Fibroblast of lung (primary cell): ENCODE results near the gene COQ3. TPM values are rescaled to one million over a fixed set of nuclear protein-coding genes. Genes with fewer than 3 reads are reported as not detected.

Source experiments
- DNase-seq, 2 donors: peaks; one replicate each; pipeline versions ENCODE4 v3.0.0 to v3.0.0-alpha.2; 2010; ENCODE audit warnings: low read depth in 2 of 2
- H2AFZ ChIP-seq: 2 replicates; pipeline ENCODE4 v1.5.1; 2012; ENCODE audit warnings: low read length, control low read depth, inconsistent platforms
- H3K27ac ChIP-seq: 2 replicates; pipeline ENCODE4 v1.5.1; 2011; ENCODE audit warnings: low read length, control low read depth; ENCODE audit not compliant: insufficient read depth
- H3K27me3 ChIP-seq: 2 replicates; pipeline ENCODE4 v1.5.1; 2011; ENCODE audit warnings: mild to moderate bottlenecking, low read length; ENCODE audit not compliant: control insufficient read depth, insufficient read depth
- H3K36me3 ChIP-seq: 2 replicates; pipeline ENCODE4 v1.5.1; 2011; ENCODE audit warnings: low read length; ENCODE audit not compliant: control insufficient read depth, insufficient read depth
- H3K4me1 ChIP-seq: 2 replicates; pipeline ENCODE4 v1.5.1; 2011; ENCODE audit warnings: low read length; ENCODE audit not compliant: control insufficient read depth, insufficient read depth; ENCODE audit errors: extremely low read depth
- H3K4me2 ChIP-seq: 2 replicates; pipeline ENCODE4 v1.5.1; 2011; ENCODE audit warnings: low read length, control low read depth; ENCODE audit not compliant: insufficient read depth; ENCODE audit errors: extremely low read depth
- H3K4me3 ChIP-seq, 4 experiments: fragments of 200-600 bp in 1 of 4; sonication (generic) in 1 of 4; replicated peaks in 1 of 4; 2 replicates each; pipeline ENCODE4 v1.5.1; 2011 to 2016; ENCODE audit warnings: low read length in 4 of 4, low read depth in 3 of 4, mild to moderate bottlenecking in 3 of 4, control low read depth in 2 of 4, inconsistent platforms in 1 of 4, mixed read lengths in 1 of 4; ENCODE audit not compliant: insufficient read depth in 1 of 4; ENCODE audit errors: control extremely low read depth in 1 of 4
- H3K79me2 ChIP-seq: 2 replicates; pipeline ENCODE4 v1.5.1; 2012; ENCODE audit warnings: mild to moderate bottlenecking, low read length, inconsistent platforms; ENCODE audit not compliant: control insufficient read depth, insufficient read depth
- H3K9ac ChIP-seq: 2 replicates; pipeline ENCODE4 v1.5.1; 2011; ENCODE audit warnings: mild to moderate bottlenecking, low read length, control low read depth; ENCODE audit not compliant: insufficient read depth
- H3K9me3 ChIP-seq: 2 replicates; pipeline ENCODE4 v1.5.1; 2012; ENCODE audit warnings: low read depth, low read length; ENCODE audit not compliant: control insufficient read depth, insufficient read depth
- H4K20me1 ChIP-seq: 2 replicates; pipeline ENCODE4 v1.5.1; 2011; ENCODE audit warnings: low read length; ENCODE audit not compliant: control insufficient read depth, insufficient read depth; ENCODE audit errors: extremely low read depth
- EZH2 ChIP-seq: IDR thresholded peaks from 2 replicates; pipeline ENCODE4 v1.5.1; 2012; ENCODE audit warnings: low read length, control low read depth, mild to moderate bottlenecking; ENCODE audit errors: missing control alignments
- polyA plus RNA-seq, 2 donors: library from polyadenylated mRNA; depleted of rRNA in 1 of 2; stranded (reverse) in 1 of 2; unstranded in 1 of 2; fragments of >200 nt; gene quantifications; 2 replicates each; pipeline ENCODE4 v1.2.1, GENCODE V29; 2011 to 2012; ENCODE audit warnings: missing spikeins in 1 of 2
- total RNA-seq: library from RNA; depleted of rRNA; stranded (reverse); fragments of >200 nt; gene quantifications from 2 replicates; pipeline ENCODE4 v1.2.1, GENCODE V29; 2014
- TF ChIP-seq, protein P1 (sequence below), 2 donors: IDR thresholded peaks in 1 of 2; conservative IDR thresholded peaks in 1 of 2; 1 replicate in 1 of 2; 2 replicates in 1 of 2; pipeline ENCODE4 v1.5.1; 2011 to 2012; ENCODE audit warnings: low read length in 2 of 2, control low read depth in 1 of 2, inconsistent platforms in 1 of 2, low read depth in 1 of 2, mild to moderate bottlenecking in 1 of 2

COQ3 gene
- total and polyA plus RNA-seq, 2 donors (not counting 1 experiment from before 2014, with no cell fraction given) = 5.3 to 13.3 TPM

- Histone ChIP-seq H3K79me2 (no peaks in the 10 kb centered on the region), H3K9ac (no peak overlapping the region), H2AFZ (no peak overlapping the region), H3K36me3 (no peaks in the 10 kb centered on the region), H3K9me3 (no peaks in the 10 kb centered on the region), H3K27me3 (no peaks in the 10 kb centered on the region), H3K4me1 (no peaks in the 10 kb centered on the region), H3K4me2 (no peak overlapping the region), H4K20me1 (no peaks in the 10 kb centered on the region), H3K27ac (no peak overlapping the region), H3K4me3 (no peak overlapping the region)
- TF ChIP-seq, protein P1, sequence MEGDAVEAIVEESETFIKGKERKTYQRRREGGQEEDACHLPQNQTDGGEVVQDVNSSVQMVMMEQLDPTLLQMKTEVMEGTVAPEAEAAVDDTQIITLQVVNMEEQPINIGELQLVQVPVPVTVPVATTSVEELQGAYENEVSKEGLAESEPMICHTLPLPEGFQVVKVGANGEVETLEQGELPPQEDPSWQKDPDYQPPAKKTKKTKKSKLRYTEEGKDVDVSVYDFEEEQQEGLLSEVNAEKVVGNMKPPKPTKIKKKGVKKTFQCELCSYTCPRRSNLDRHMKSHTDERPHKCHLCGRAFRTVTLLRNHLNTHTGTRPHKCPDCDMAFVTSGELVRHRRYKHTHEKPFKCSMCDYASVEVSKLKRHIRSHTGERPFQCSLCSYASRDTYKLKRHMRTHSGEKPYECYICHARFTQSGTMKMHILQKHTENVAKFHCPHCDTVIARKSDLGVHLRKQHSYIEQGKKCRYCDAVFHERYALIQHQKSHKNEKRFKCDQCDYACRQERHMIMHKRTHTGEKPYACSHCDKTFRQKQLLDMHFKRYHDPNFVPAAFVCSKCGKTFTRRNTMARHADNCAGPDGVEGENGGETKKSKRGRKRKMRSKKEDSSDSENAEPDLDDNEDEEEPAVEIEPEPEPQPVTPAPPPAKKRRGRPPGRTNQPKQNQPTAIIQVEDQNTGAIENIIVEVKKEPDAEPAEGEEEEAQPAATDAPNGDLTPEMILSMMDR (conservative IDR thresholded peaks at IDR 0.05 in 1 of 2, IDR thresholded peaks at IDR 0.05 in 1 of 2; ENCODE audit: low read depth in 1 of 2, low read length in 2 of 2) = no peak
- TF ChIP-seq EZH2 = no peak
- DNase-seq = peak in 1 of 2 donors; percentile 22
Measured at GRCh38 chr6:99384507-99384906, 9.5 kb downstream of the COQ3 start.

DNA sequence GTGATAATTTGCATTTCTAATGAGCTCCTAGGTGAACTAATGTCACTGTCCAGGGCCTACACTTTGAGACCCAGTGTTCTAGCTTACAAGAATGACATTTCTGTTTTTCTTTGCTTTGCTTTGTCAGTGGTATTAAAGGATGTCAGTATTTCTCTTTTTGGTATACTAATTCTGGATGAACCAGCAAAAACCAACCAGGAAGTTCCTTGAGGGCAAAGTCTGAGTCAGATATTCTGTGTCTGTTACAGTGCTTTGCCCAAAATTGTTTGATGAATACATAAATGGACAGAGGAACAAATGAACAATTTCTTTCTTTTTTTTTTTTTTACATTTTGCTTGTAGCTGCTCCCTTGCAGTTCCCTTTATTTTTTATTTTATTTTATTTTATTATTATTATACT lies 15.4 kb downstream of the COQ3 start:
- H3K36me3 ChIP-seq = no peaks in the 10 kb centered on the region
- no peak for DNase-seq
- H3K4me2 ChIP-seq = no peak overlapping the region
- H3K4me3 ChIP-seq = no peak overlapping the region
- no peak overlapping the region for H3K9ac ChIP-seq
- no peak overlapping the region for H3K27ac ChIP-seq
- no peaks in the 10 kb centered on the region for H3K79me2 ChIP-seq
- no peaks in the 10 kb centered on the region for H3K9me3 ChIP-seq
- H3K4me1 ChIP-seq = no peaks in the 10 kb centered on the region
- no peak overlapping the region for H2AFZ ChIP-seq
- H3K27me3 ChIP-seq = no peaks in the 10 kb centered on the region
- TF ChIP-seq, protein P1 (conservative IDR thresholded peaks at IDR 0.05 in 1 of 2, IDR thresholded peaks at IDR 0.05 in 1 of 2; ENCODE audit: low read depth in 1 of 2, low read length in 2 of 2) = no peak
- TF ChIP-seq EZH2 = no peak
- no peaks in the 10 kb centered on the region for H4K20me1 ChIP-seq

- Histone ChIP-seq H4K20me1 (no peaks in the 10 kb centered on the region), H3K36me3 (no peaks in the 10 kb centered on the region), H2AFZ (no peak overlapping the region), H3K9ac (no peak overlapping the region), H3K4me2 (no peak overlapping the region), H3K27me3 (no peaks in the 10 kb centered on the region), H3K4me1 (no peaks in the 10 kb centered on the region), H3K9me3 (no peaks in the 10 kb centered on the region), H3K79me2 (no peaks in the 10 kb centered on the region), H3K4me3 (no peak overlapping the region), H3K27ac (no peak overlapping the region)
- no peak for TF ChIP-seq EZH2
- TF ChIP-seq, protein P1 (conservative IDR thresholded peaks at IDR 0.05 in 1 of 2, IDR thresholded peaks at IDR 0.05 in 1 of 2; ENCODE audit: low read depth in 1 of 2, low read length in 2 of 2) = no peak
- DNase-seq = no peak
Measured at GRCh38 chr6:99369533-99369932, 24.5 kb downstream of the COQ3 start.
